ENCODE results near the gene MICU1. TPM values are rescaled to one million over a fixed set of nuclear protein-coding genes. Genes with fewer than 3 reads are reported as not detected.

MICU1 gene
- total RNA-seq, 1 experiment from 2014 or later, result 36.0 TPM

- CTCF ChIA-PET, result interaction anchor here (0.6 kb wide), 1 partner anchor 20 kb away, joined by 4 read pairs; no protein-coding TSS in a partner anchor
- DNase-seq (ENCODE audit: low spot score), result no peak
- no peak for TF ChIP-seq ZMAT4 (CRISPR knock-in tag; IDR thresholded peaks at IDR 0.05)
- no peak for TF ChIP-seq ZNF219 (CRISPR knock-in tag; IDR thresholded peaks at IDR 0.05; ENCODE audit: borderline replicate concordance)
- TF ChIP-seq ZNF512 (CRISPR knock-in tag; IDR thresholded peaks at IDR 0.05; ENCODE audit: borderline replicate concordance), result no peak
- no peak for TF ChIP-seq TCF7 (CRISPR knock-in tag; IDR thresholded peaks at IDR 0.05; ENCODE audit: low read depth)
- TF ChIP-seq ZNF232 (CRISPR knock-in tag; IDR thresholded peaks at IDR 0.05), result no peak
- TF ChIP-seq ZNF138 (CRISPR knock-in tag; conservative IDR thresholded peaks at IDR 0.05), result no peak
- no peak for TF ChIP-seq USF1 (CRISPR knock-in tag; IDR thresholded peaks at IDR 0.05)
- TF ChIP-seq ZNF671 (CRISPR knock-in tag; IDR thresholded peaks at IDR 0.05), result no peak
- TF ChIP-seq CTCF (IDR thresholded peaks at IDR 0.05), result no peak
- TF ChIP-seq ZBTB21 (CRISPR knock-in tag; IDR thresholded peaks at IDR 0.05; ENCODE audit: borderline replicate concordance), result no peak
- TF ChIP-seq JAZF1 (CRISPR knock-in tag; IDR thresholded peaks at IDR 0.05), result no peak
Measured at GRCh38 chr10:72564596-72564995, 61.3 kb downstream of the MICU1 start.

GRCh38 chr10:72563327-72563932, 62.4 kb downstream of the MICU1 start:
- Mint-ChIP-seq H3K4me3 (no peak overlapping the region), H3K9me3 (peaks cover 16% of the 10 kb centered on the region), H3K27ac (no peak overlapping the region), H3K27me3 (ENCODE audit: low read depth) (no peaks in the 10 kb centered on the region), H3K36me3 (peaks cover 49% of the 10 kb centered on the region), H3K4me1 (peaks cover 2% of the 10 kb centered on the region; the same call in 1 of the 2 replicates)
- TF ChIP-seq HMGA2 (CRISPR knock-in tag; IDR thresholded peaks at IDR 0.05) (no peak), ZNF121 (CRISPR knock-in tag; IDR thresholded peaks at IDR 0.05) (no peak), FOXP4 (CRISPR knock-in tag; IDR thresholded peaks at IDR 0.05) (no peak), ZMAT4 (CRISPR knock-in tag; IDR thresholded peaks at IDR 0.05) (no peak), KAT7 (CRISPR knock-in tag; IDR thresholded peaks at IDR 0.05; ENCODE audit: borderline replicate concordance) (no peak), NR3C1 (CRISPR knock-in tag; conservative IDR thresholded peaks at IDR 0.05; ENCODE audit: low read depth) (no peak), MAX (CRISPR knock-in tag; IDR thresholded peaks at IDR 0.05) (no peak), TEAD4 (CRISPR knock-in tag; IDR thresholded peaks at IDR 0.05) (no peak), SP1 (CRISPR knock-in tag; conservative IDR thresholded peaks at IDR 0.05) (no peak), FOXP1 (CRISPR knock-in tag; IDR thresholded peaks at IDR 0.05; ENCODE audit: borderline replicate concordance) (no peak), EMX1 (CRISPR knock-in tag; IDR thresholded peaks at IDR 0.05) (no peak), SMAD3 (CRISPR knock-in tag; IDR thresholded peaks at IDR 0.05; ENCODE audit: borderline replicate concordance) (no peak), TP53 (CRISPR knock-in tag; IDR thresholded peaks at IDR 0.05) (no peak)
- ChIA-PET CTCF (no interaction called here), POLR2A (no interaction called here)
- DNase-seq (ENCODE audit: low spot score) (no peak), ATAC-seq (no peak)

More at GRCh38 chr10:72564596-72564995, 61.3 kb downstream of the MICU1 start:
- H3K9me3 Mint-ChIP-seq, result peaks cover 13% of the 10 kb centered on the region
- no peak overlapping the region for H3K4me3 Mint-ChIP-seq
- H3K27ac Mint-ChIP-seq, result no peak overlapping the region
- no peak for ATAC-seq
- POLR2A ChIA-PET, result no interaction called here
- no peaks in the 10 kb centered on the region for H3K27me3 Mint-ChIP-seq (ENCODE audit: low read depth)
- H3K36me3 Mint-ChIP-seq, result peaks cover 44% of the 10 kb centered on the region
- H3K4me1 Mint-ChIP-seq, result peaks cover 2% of the 10 kb centered on the region; the same call in 1 of the 2 replicates
